H9 (cell line): ENCODE measurements around the gene AKT1S1. TPM values are rescaled to one million over a fixed set of nuclear protein-coding genes. Genes with fewer than 3 reads are reported as not detected.
A peak's percentile ranks its signal among the peaks of the same experiment; 100 is the strongest.

Experiments used
- DNase-seq: peaks from one replicate; pipeline ENCODE4 v3.0.0-alpha.2; 2017
- H2AFZ ChIP-seq: one replicate; pipeline ENCODE4 v1.6.1; 2013; ENCODE audit warnings: mild to moderate bottlenecking, low read length, control low read depth, moderate library complexity
- H2AK5ac ChIP-seq: 2 replicates; pipeline ENCODE4 v1.6.1; 2013; ENCODE audit warnings: low read length, control low read depth, mixed read lengths; ENCODE audit not compliant: insufficient read length
- H2BK120ac ChIP-seq: one replicate; pipeline ENCODE4 v1.6.1; 2013; ENCODE audit warnings: low read depth, mild to moderate bottlenecking, low read length, control low read depth, inconsistent platforms; ENCODE audit not compliant: poor library complexity, severe bottlenecking
- H2BK12ac ChIP-seq: 2 replicates; pipeline ENCODE4 v1.6.1; 2013; ENCODE audit warnings: low read length, control low read depth, mixed read lengths, low read depth; ENCODE audit not compliant: insufficient read length
- H2BK15ac ChIP-seq: 2 replicates; pipeline ENCODE4 v1.6.1; 2013; ENCODE audit warnings: low read depth, low read length, control low read depth
- H2BK20ac ChIP-seq: one replicate; pipeline ENCODE4 v1.6.1; 2013; ENCODE audit warnings: low read depth, mild to moderate bottlenecking, low read length, control low read depth, inconsistent platforms; ENCODE audit not compliant: poor library complexity, severe bottlenecking
- H2BK5ac ChIP-seq: 2 replicates; pipeline ENCODE4 v1.6.1; 2013; ENCODE audit warnings: low read length, control low read depth, mixed read lengths; ENCODE audit not compliant: insufficient read length
- H3K14ac ChIP-seq: 2 replicates; pipeline ENCODE4 v1.6.1; 2013; ENCODE audit warnings: low read length, control low read depth; ENCODE audit not compliant: insufficient read depth
- H3K18ac ChIP-seq: 2 replicates; pipeline ENCODE4 v1.6.1; 2013; ENCODE audit warnings: low read depth, mild to moderate bottlenecking, mixed read lengths, low read length, control low read depth; ENCODE audit not compliant: insufficient read length
- H3K23ac ChIP-seq: 2 replicates; pipeline ENCODE4 v1.6.1; 2013; ENCODE audit warnings: low read length, control low read depth, mixed read lengths, low read depth; ENCODE audit not compliant: insufficient read length
- H3K23me2 ChIP-seq: 2 replicates; pipeline ENCODE4 v1.6.1; 2013; ENCODE audit warnings: low read depth, mild to moderate bottlenecking, mixed read lengths, low read length, control low read depth; ENCODE audit not compliant: insufficient read length, poor library complexity, severe bottlenecking
- H3K27ac ChIP-seq: 2 replicates; pipeline ENCODE4 v1.5.1; 2013; ENCODE audit warnings: low read length, control low read depth, mixed read lengths, low read depth; ENCODE audit not compliant: insufficient read length
- H3K27me3 ChIP-seq: 2 replicates; pipeline ENCODE4 v1.6.1; 2013; ENCODE audit warnings: low read length, control low read depth, inconsistent platforms; ENCODE audit not compliant: insufficient read depth
- H3K4ac ChIP-seq: 2 replicates; pipeline ENCODE4 v1.6.1; 2013; ENCODE audit warnings: low read depth, mild to moderate bottlenecking, control low read depth, inconsistent platforms, low read length, moderate library complexity
- H3K4me1 ChIP-seq: 2 replicates; pipeline ENCODE4 v1.6.1; 2013; ENCODE audit warnings: low read length, control low read depth, inconsistent platforms; ENCODE audit not compliant: insufficient read depth
- H3K4me2 ChIP-seq: 2 replicates; pipeline ENCODE4 v1.6.1; 2013; ENCODE audit warnings: low read length, control low read depth, mixed read lengths; ENCODE audit not compliant: insufficient read length, insufficient read depth
- H3K56ac ChIP-seq: 2 replicates; pipeline ENCODE4 v1.6.1; 2013; ENCODE audit warnings: low read depth, mild to moderate bottlenecking, mixed read lengths, low read length, control low read depth; ENCODE audit not compliant: insufficient read length
- H3K79me1 ChIP-seq: 2 replicates; pipeline ENCODE4 v1.6.1; 2013; ENCODE audit warnings: low read depth, mild to moderate bottlenecking, moderate library complexity, low read length, control low read depth, inconsistent platforms; ENCODE audit not compliant: insufficient read depth, poor library complexity, severe bottlenecking
- H3K79me2 ChIP-seq: 2 replicates; pipeline ENCODE4 v1.6.1; 2013; ENCODE audit warnings: low read length, control low read depth, inconsistent platforms; ENCODE audit not compliant: insufficient read depth
- H3K9ac ChIP-seq: 2 replicates; pipeline ENCODE4 v1.6.1; 2013; ENCODE audit warnings: low read length, control low read depth, mixed read lengths; ENCODE audit not compliant: insufficient read length; ENCODE audit errors: extremely low read depth
- H3K9me3 ChIP-seq: one replicate; pipeline ENCODE4 v1.6.1; 2013; ENCODE audit warnings: low read depth, low read length, inconsistent platforms; ENCODE audit not compliant: control insufficient read depth
- H3T11ph ChIP-seq: one replicate; pipeline ENCODE4 v1.6.1; 2013; ENCODE audit warnings: mild to moderate bottlenecking, low read length, control low read depth, inconsistent platforms
- H4K20me1 ChIP-seq: one replicate; pipeline ENCODE4 v1.6.1; 2013; ENCODE audit not compliant: control insufficient read depth, insufficient read length, insufficient read depth
- H4K5ac ChIP-seq: 2 replicates; pipeline ENCODE4 v1.6.1; 2013; ENCODE audit warnings: low read depth, mild to moderate bottlenecking, mixed read lengths, low read length, control low read depth; ENCODE audit not compliant: insufficient read length
- H4K8ac ChIP-seq: replicated peaks from 2 replicates; pipeline ENCODE4 v1.6.1; 2013; ENCODE audit warnings: low read length, control low read depth, mixed read lengths, low read depth; ENCODE audit not compliant: insufficient read length
- H4K91ac ChIP-seq: 2 replicates; pipeline ENCODE4 v1.6.1; 2013; ENCODE audit warnings: low read depth, mild to moderate bottlenecking, moderate library complexity, mixed read lengths, low read length, control low read depth; ENCODE audit not compliant: insufficient read length
- H3K27ac Mint-ChIP-seq, 3 experiments: 2 replicates in 2 of 3; 3 replicates in 1 of 3; pipeline ENCODE4 v1.8.0; 2020 to 2021; ENCODE audit warnings: mixed read lengths in 3 of 3, mild to moderate bottlenecking in 1 of 3, moderate library complexity in 1 of 3
- H3K27me3 Mint-ChIP-seq: 2 replicates; pipeline ENCODE4 v1.8.0; 2021; ENCODE audit warnings: low read depth, mild to moderate bottlenecking, moderate library complexity, mixed read lengths
- H3K36me3 Mint-ChIP-seq, 3 experiments: 2 replicates in 2 of 3; 3 replicates in 1 of 3; pipeline ENCODE4 v1.8.0; 2020 to 2021; ENCODE audit warnings: low read depth in 3 of 3, mixed read lengths in 3 of 3; ENCODE audit not compliant: insufficient read depth in 1 of 3
- H3K4me1 Mint-ChIP-seq, 2 experiments: 2 replicates each; pipeline ENCODE4 v1.8.0; 2020; ENCODE audit warnings: mixed read lengths in 2 of 2
- H3K4me3 Mint-ChIP-seq, 2 experiments: 2 replicates in 1 of 2; 3 replicates in 1 of 2; pipeline ENCODE4 v1.8.0; 2020 to 2021; ENCODE audit warnings: mild to moderate bottlenecking in 2 of 2, mixed read lengths in 2 of 2, moderate library complexity in 1 of 2
- H3K9me3 Mint-ChIP-seq, 2 experiments: 2 replicates in 1 of 2; 3 replicates in 1 of 2; pipeline ENCODE4 v1.8.0; 2020; ENCODE audit warnings: mild to moderate bottlenecking in 2 of 2, mixed read lengths in 2 of 2, moderate library complexity in 1 of 2
- WGBS: extraction: QIAGEN DNeasy Blood & Tissue Kit; methylation state at CpG from one replicate; pipeline ENCODE4 v1.1.7; 2013; ENCODE audit warnings: missing lambda C conversion rate, low lambda C conversion rate, mixed read lengths; ENCODE audit not compliant: insufficient read length; ENCODE audit errors: extremely low coverage; 5-methylcytosine and 5-hydroxymethylcytosine counted together
- total RNA-seq: library from RNA; stranded (reverse); gene quantifications from 2 replicates; pipeline ENCODE4 v1.2.1, GENCODE V29; 2021
- TF ChIP-seq, protein P1 (sequence below): fragments of 200-600 bp; sonication (generic); conservative IDR thresholded peaks from 3 replicates; pipeline ENCODE4 v1.8.0; 2021; ENCODE audit warnings: antibody characterized with exemption, mild to moderate bottlenecking

The AKT1S1 gene
- total RNA-seq, 1 experiment from 2014 or later, result 43.5 TPM

GRCh38 chr19:49881672-49882394 lies 4.7 kb upstream of the AKT1S1 start:
- Histone ChIP-seq H3K14ac (no peak overlapping the region), H3K79me1 (no peaks in the 10 kb centered on the region), H2BK20ac (no peak overlapping the region), H3K23ac (no peak overlapping the region), H3K9me3 (no peaks in the 10 kb centered on the region), H3K56ac (no peak overlapping the region), H2BK5ac (no peak overlapping the region), H3K79me2 (no peaks in the 10 kb centered on the region), H4K20me1 (no peaks in the 10 kb centered on the region), H2BK120ac (no peak overlapping the region), H4K91ac (no peak overlapping the region), H2AK5ac (no peak overlapping the region), H3K23me2 (peaks cover 6% of the 10 kb centered on the region), H4K5ac (no peak overlapping the region), H3K4me1 (no peaks in the 10 kb centered on the region), H3K4me2 (no peak overlapping the region), H4K8ac (no peak overlapping the region), H3K4ac (no peak overlapping the region), H3K27ac (no peak overlapping the region), H3K18ac (no peak overlapping the region), H3K9ac (no peak overlapping the region), H2BK15ac (no peak overlapping the region), H2BK12ac (no peak overlapping the region), H3T11ph (no peak overlapping the region), H2AFZ (no peak overlapping the region), H3K27me3 (no peaks in the 10 kb centered on the region)
- Mint-ChIP-seq H3K4me1 (peaks cover 11 to 16% of the 10 kb centered on the region in 2 experiments), H3K4me3 (no peak overlapping the region), H3K27ac (peak overlapping the region in 1 of 3 experiments; percentile 52; a peak in 1 of 7 replicates), H3K27me3 (no peaks in the 10 kb centered on the region), H3K36me3 (peaks cover 56 to 71% (median 71%) of the 10 kb centered on the region in 3 experiments), H3K9me3 (no peaks in the 10 kb centered on the region)
- no CpG with 5 or more reads among the region's 31 CpGs for WGBS
- TF ChIP-seq, protein P1, sequence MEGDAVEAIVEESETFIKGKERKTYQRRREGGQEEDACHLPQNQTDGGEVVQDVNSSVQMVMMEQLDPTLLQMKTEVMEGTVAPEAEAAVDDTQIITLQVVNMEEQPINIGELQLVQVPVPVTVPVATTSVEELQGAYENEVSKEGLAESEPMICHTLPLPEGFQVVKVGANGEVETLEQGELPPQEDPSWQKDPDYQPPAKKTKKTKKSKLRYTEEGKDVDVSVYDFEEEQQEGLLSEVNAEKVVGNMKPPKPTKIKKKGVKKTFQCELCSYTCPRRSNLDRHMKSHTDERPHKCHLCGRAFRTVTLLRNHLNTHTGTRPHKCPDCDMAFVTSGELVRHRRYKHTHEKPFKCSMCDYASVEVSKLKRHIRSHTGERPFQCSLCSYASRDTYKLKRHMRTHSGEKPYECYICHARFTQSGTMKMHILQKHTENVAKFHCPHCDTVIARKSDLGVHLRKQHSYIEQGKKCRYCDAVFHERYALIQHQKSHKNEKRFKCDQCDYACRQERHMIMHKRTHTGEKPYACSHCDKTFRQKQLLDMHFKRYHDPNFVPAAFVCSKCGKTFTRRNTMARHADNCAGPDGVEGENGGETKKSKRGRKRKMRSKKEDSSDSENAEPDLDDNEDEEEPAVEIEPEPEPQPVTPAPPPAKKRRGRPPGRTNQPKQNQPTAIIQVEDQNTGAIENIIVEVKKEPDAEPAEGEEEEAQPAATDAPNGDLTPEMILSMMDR, result no peak
- no peak for DNase-seq
